HepG2 (cell line): ENCODE data around the gene EPX. TPM values are rescaled to one million over a fixed set of nuclear protein-coding genes. Genes with fewer than 3 reads are reported as not detected.
A peak's percentile ranks its signal among the peaks of the same experiment; 100 is the strongest.

Experiments used
- BRF2 ChIP-seq: sonication (generic); formaldehyde crosslinking; IDR thresholded peaks from 2 replicates; pipeline ENCODE4 v1.8.1; 2022; ENCODE audit warnings: mild to moderate bottlenecking, missing genetic modification reagents
- CBX5 ChIP-seq: sonication (generic); formaldehyde crosslinking; IDR thresholded peaks from 2 replicates; pipeline ENCODE4 v1.4.0; 2020; ENCODE audit warnings: missing genetic modification reagents, borderline replicate concordance
- CCAR2 ChIP-seq: fragments of 200-400 bp; formaldehyde crosslinking; optimal IDR thresholded peaks from 2 replicates; pipeline ENCODE3; 2018; ENCODE audit warnings: low read depth, mild to moderate bottlenecking, low read length, moderate library complexity
- FOXO1 ChIP-seq: sonication (generic); formaldehyde crosslinking; IDR thresholded peaks from 2 replicates; pipeline ENCODE4 v1.4.0; 2020; ENCODE audit warnings: missing genetic modification reagents
- HDAC1 ChIP-seq: sonication (generic); formaldehyde crosslinking; IDR thresholded peaks from 2 replicates; pipeline ENCODE4 v1.5.1; 2020; ENCODE audit warnings: mild to moderate bottlenecking, missing genetic modification reagents
- HNRNPL ChIP-seq: fragments of 200-400 bp; formaldehyde crosslinking; IDR thresholded peaks from 2 replicates; pipeline ENCODE4 v1.6.1; 2017; ENCODE audit warnings: mild to moderate bottlenecking, low read depth, low read length
- NFE2L1 ChIP-seq: sonication (generic); formaldehyde crosslinking; IDR thresholded peaks from 2 replicates; pipeline ENCODE4 v1.4.0; 2020; ENCODE audit warnings: missing genetic modification reagents, mild to moderate bottlenecking, borderline replicate concordance
- NFIC ChIP-seq: IDR thresholded peaks from 2 replicates; pipeline ENCODE4 v1.6.1; 2012; ENCODE audit warnings: mild to moderate bottlenecking, low read length, inconsistent platforms
- NFKBIZ ChIP-seq: IDR thresholded peaks from 2 replicates; pipeline ENCODE4 v1.6.1; 2018; ENCODE audit warnings: missing genetic modification reagents, missing compliant biosample characterization
- NONO ChIP-seq, 2 experiments: fragments of 450-650 bp in 1 of 2; sonication (generic) in 1 of 2; formaldehyde crosslinking in 1 of 2; IDR thresholded peaks in 1 of 2; conservative IDR thresholded peaks in 1 of 2; 2 replicates each; pipeline versions ENCODE4 v1.6.1 to v1.8.0; 2017 to 2022; ENCODE audit warnings: mild to moderate bottlenecking in 1 of 2, missing genetic modification reagents in 1 of 2, moderate library complexity in 1 of 2
- PAWR ChIP-seq: sonication (generic); formaldehyde crosslinking; IDR thresholded peaks from 2 replicates; pipeline ENCODE4 v1.4.0; 2020; ENCODE audit warnings: missing genetic modification reagents, mild to moderate bottlenecking, borderline replicate concordance
- POLR2AphosphoS2 ChIP-seq: IDR thresholded peaks from 2 replicates; pipeline ENCODE4 v1.6.1; 2011; ENCODE audit warnings: low read depth, low read length, improper control_type of control experiment
- SKIL ChIP-seq: sonication (generic); formaldehyde crosslinking; IDR thresholded peaks from 2 replicates; pipeline ENCODE4 v1.8.0; 2022; ENCODE audit warnings: missing genetic modification reagents, mild to moderate bottlenecking, moderate library complexity, borderline replicate concordance
- TERF1 ChIP-seq: sonication (generic); formaldehyde crosslinking; IDR thresholded peaks from 2 replicates; pipeline ENCODE4 v1.8.0; 2022; ENCODE audit warnings: mild to moderate bottlenecking, missing genetic modification reagents, moderate library complexity
- TFAP4 ChIP-seq: sonication (generic); IDR thresholded peaks from 2 replicates; pipeline ENCODE4 v1.6.1; 2016; ENCODE audit warnings: low read depth, borderline replicate concordance
- TSC22D2 ChIP-seq: sonication (generic); formaldehyde crosslinking; IDR thresholded peaks from 2 replicates; pipeline ENCODE4 v1.5.1; 2020; ENCODE audit warnings: missing genetic modification reagents, mild to moderate bottlenecking, borderline replicate concordance
- ZNF12 ChIP-seq: sonication (generic); formaldehyde crosslinking; IDR thresholded peaks from 2 replicates; pipeline ENCODE4 v1.5.0; 2020; ENCODE audit warnings: missing genetic modification reagents
- ZNF274 ChIP-seq: sonication (generic); formaldehyde crosslinking; IDR thresholded peaks from 2 replicates; pipeline ENCODE4 v1.5.1; 2020; ENCODE audit warnings: mild to moderate bottlenecking, missing genetic modification reagents
- ZNF564 ChIP-seq: sonication (generic); formaldehyde crosslinking; IDR thresholded peaks from 2 replicates; pipeline ENCODE4 v1.8.1; 2023; ENCODE audit warnings: mild to moderate bottlenecking, missing genetic modification reagents
- ZNF589 ChIP-seq: sonication (generic); formaldehyde crosslinking; conservative IDR thresholded peaks from 2 replicates; pipeline ENCODE4 v1.8.0; 2022; ENCODE audit warnings: mild to moderate bottlenecking, moderate library complexity, missing genetic modification reagents
- ZNF598 ChIP-seq: sonication (generic); formaldehyde crosslinking; IDR thresholded peaks from 2 replicates; pipeline ENCODE4 v1.5.1; 2020; ENCODE audit warnings: mild to moderate bottlenecking, missing genetic modification reagents, borderline replicate concordance
- ZNF768 ChIP-seq: sonication (generic); formaldehyde crosslinking; IDR thresholded peaks from 2 replicates; pipeline ENCODE4 v1.4.0; 2020; ENCODE audit warnings: missing genetic modification reagents
- ZNF784 ChIP-seq: sonication (generic); formaldehyde crosslinking; IDR thresholded peaks from 2 replicates; pipeline ENCODE4 v1.5.1; 2020; ENCODE audit warnings: missing genetic modification reagents, mild to moderate bottlenecking, borderline replicate concordance
- polyA plus RNA-seq, 8 experiments: library from polyadenylated mRNA; depleted of rRNA in 3 of 8; stranded (reverse) in 7 of 8; unstranded in 1 of 8; fragments of >200 nt; fragmentation: Illumina TruSeq in 4 of 8; extraction: Trizol in 4 of 8; gene quantifications; 2 replicates each; pipeline versions ENCODE4 v1.2.1 to v1.2.3, GENCODE V29; 2011 to 2016; ENCODE audit warnings: low read depth in 4 of 8, missing spikeins in 1 of 8, mixed read lengths in 1 of 8; ENCODE audit not compliant: insufficient read depth in 1 of 8
- total RNA-seq, 5 experiments: library from RNA; depleted of rRNA; stranded (reverse); fragments of >200 nt; fragmentation: Illumina TruSeq; extraction: Trizol; gene quantifications; 2 replicates each; pipeline ENCODE4 v1.2.3, GENCODE V29; 2016; ENCODE audit warnings: low read depth in 1 of 5

The EPX gene
- total and polyA plus RNA-seq, 2 of the 13 experiments (the other 11 are each of a cell fraction or from before 2014, with no cell fraction given), result not detected

GRCh38 chr17:58219007-58219788, 26.7 kb downstream of the EPX start, which contains the start of gene MKS1 (continued):
- TF ChIP-seq FOXO1 (peak; percentile 47), PAWR (no peak; the same call in 1 of the 2 replicates), NFIC (no peak), TFAP4 (peak; percentile 79; the same call in 1 of the 2 replicates), ZNF598 (CRISPR knock-in tag) (peak; percentile 91), BRF2 (peak; percentile 94), ZNF784 (CRISPR knock-in tag) (peak; percentile 99), ZNF589 (no peak), ZNF564 (CRISPR knock-in tag) (no peak), NONO (IDR thresholded peaks at IDR 0.05) (no peak), NONO (CRISPR knock-in tag; conservative IDR thresholded peaks at IDR 0.05) (peak; percentile 76; the same call in 1 of the 2 replicates), SKIL (CRISPR knock-in tag) (no peak), ZNF274 (CRISPR knock-in tag) (peak; percentile 79), NFKBIZ (CRISPR knock-in tag) (peak; percentile 75), ZNF12 (CRISPR knock-in tag) (no peak), NFE2L1 (CRISPR knock-in tag) (no peak), CBX5 (peak; percentile 85; the same call in 1 of the 2 replicates), CCAR2 (no peak), HNRNPL (0 out of 2 replicates have a peak, but pooled peaks have one; percentile 27), TERF1 (CRISPR knock-in tag) (no peak), TSC22D2 (CRISPR knock-in tag) (no peak), ZNF768 (CRISPR knock-in tag) (peak; percentile 75), POLR2AphosphoS2 (no peak), HDAC1 (CRISPR knock-in tag) (peak; percentile 95)
